PC-3 (cell line): ENCODE measurements around the gene WDR1.

Source experiments
- EZH2 ChIP-seq: fragments of 300-600 bp; sonication (generic); IDR thresholded peaks from one replicate; pipeline ENCODE4 v1.6.1; 2017; ENCODE audit warnings: antibody characterized with exemption, mild to moderate bottlenecking, low read length; ENCODE audit not compliant: unreplicated experiment
- EZH2phosphoT487 ChIP-seq: fragments of 300-600 bp; sonication (generic); IDR thresholded peaks from 2 replicates; pipeline ENCODE4 v1.6.1; 2018; ENCODE audit warnings: mild to moderate bottlenecking, antibody characterized with exemption, low read length, borderline replicate concordance
- TF ChIP-seq, protein P1 (sequence below): fragments of 300-600 bp; sonication (generic); conservative IDR thresholded peaks from 2 replicates; pipeline ENCODE4 v1.5.1; 2017; ENCODE audit warnings: antibody characterized with exemption, low read depth, mild to moderate bottlenecking, low read length

DNA sequence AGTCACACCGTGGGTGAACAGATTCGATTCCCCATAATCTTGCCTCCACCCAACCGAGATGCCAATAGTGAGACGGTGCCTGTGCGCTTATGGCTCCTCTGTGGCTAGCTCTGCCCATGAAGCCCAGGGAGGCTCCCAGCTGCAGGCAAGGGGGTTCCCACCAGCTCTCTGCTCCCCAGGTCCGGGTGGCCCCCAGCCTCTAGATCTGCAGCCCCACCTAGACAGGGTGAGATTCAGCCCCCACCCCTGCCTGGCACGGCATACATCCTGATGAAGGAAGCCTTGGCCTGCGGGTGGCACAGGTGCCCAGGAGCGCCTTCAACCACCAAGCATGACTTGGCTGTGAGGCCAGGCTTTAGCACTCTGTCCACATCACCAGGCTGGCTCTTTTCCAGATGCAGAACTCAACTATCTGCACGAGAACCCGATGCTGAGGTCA, 40.6 kb downstream of the WDR1 start:
- TF ChIP-seq, protein P1, sequence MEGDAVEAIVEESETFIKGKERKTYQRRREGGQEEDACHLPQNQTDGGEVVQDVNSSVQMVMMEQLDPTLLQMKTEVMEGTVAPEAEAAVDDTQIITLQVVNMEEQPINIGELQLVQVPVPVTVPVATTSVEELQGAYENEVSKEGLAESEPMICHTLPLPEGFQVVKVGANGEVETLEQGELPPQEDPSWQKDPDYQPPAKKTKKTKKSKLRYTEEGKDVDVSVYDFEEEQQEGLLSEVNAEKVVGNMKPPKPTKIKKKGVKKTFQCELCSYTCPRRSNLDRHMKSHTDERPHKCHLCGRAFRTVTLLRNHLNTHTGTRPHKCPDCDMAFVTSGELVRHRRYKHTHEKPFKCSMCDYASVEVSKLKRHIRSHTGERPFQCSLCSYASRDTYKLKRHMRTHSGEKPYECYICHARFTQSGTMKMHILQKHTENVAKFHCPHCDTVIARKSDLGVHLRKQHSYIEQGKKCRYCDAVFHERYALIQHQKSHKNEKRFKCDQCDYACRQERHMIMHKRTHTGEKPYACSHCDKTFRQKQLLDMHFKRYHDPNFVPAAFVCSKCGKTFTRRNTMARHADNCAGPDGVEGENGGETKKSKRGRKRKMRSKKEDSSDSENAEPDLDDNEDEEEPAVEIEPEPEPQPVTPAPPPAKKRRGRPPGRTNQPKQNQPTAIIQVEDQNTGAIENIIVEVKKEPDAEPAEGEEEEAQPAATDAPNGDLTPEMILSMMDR: no peak
- no peak for TF ChIP-seq EZH2phosphoT487
- no peak for TF ChIP-seq EZH2
